NT2/D1 (cell line): Measurements from ENCODE around the gene FAH.

Experiments
- DNase-seq: peaks from one replicate; pipeline ENCODE4 v3.0.0-alpha.2; 2011; ENCODE audit warnings: low read depth, low spot score
- H3K27me3 ChIP-seq: 2 replicates; pipeline ENCODE4 v1.6.0; 2011; ENCODE audit warnings: mild to moderate bottlenecking; ENCODE audit not compliant: insufficient read length, insufficient read depth
- H3K36me3 ChIP-seq: 2 replicates; pipeline ENCODE4 v1.6.1; 2011; ENCODE audit warnings: mild to moderate bottlenecking, low read length, mixed read lengths; ENCODE audit not compliant: insufficient read depth, insufficient read length
- H3K4me1 ChIP-seq: 2 replicates; pipeline ENCODE4 v1.5.1; 2011; ENCODE audit not compliant: insufficient read depth, insufficient read length
- H3K4me3 ChIP-seq: 2 replicates; pipeline ENCODE4 v1.5.1; 2011; ENCODE audit warnings: low read depth; ENCODE audit not compliant: insufficient read length
- H3K9ac ChIP-seq: 2 replicates; pipeline ENCODE4 v1.6.0; 2011; ENCODE audit warnings: low read depth; ENCODE audit not compliant: insufficient read length
- H3K9me3 ChIP-seq: 2 replicates; pipeline ENCODE4 v1.5.1; 2011; ENCODE audit warnings: mild to moderate bottlenecking, low read length; ENCODE audit not compliant: insufficient read depth
- SUZ12 ChIP-seq: IDR thresholded peaks from 2 replicates; pipeline ENCODE4 v1.6.1; 2011; ENCODE audit not compliant: insufficient read length, insufficient read depth; ENCODE audit errors: extremely low read depth
- YY1 ChIP-seq: IDR thresholded peaks from 2 replicates; pipeline ENCODE4 v1.6.1; 2011; ENCODE audit not compliant: insufficient read length, insufficient read depth
- ZNF274 ChIP-seq: IDR thresholded peaks from 2 replicates; pipeline ENCODE4 v1.6.1; 2011; ENCODE audit warnings: mild to moderate bottlenecking, low read depth, low read length

The FAH gene

GRCh38 chr15:80217327-80217900 lies 64.6 kb downstream of the FAH start:
- no peak for DNase-seq
- TF ChIP-seq SUZ12, result no peak
- no peak for TF ChIP-seq ZNF274
- TF ChIP-seq YY1, result no peak
- H3K27me3 ChIP-seq, result no peaks in the 10 kb centered on the region
- H3K4me1 ChIP-seq, result no peaks in the 10 kb centered on the region
- no peaks in the 10 kb centered on the region for H3K9me3 ChIP-seq
- H3K36me3 ChIP-seq, result no peaks in the 10 kb centered on the region
- H3K9ac ChIP-seq, result no peak overlapping the region
- no peak overlapping the region for H3K4me3 ChIP-seq

- no peaks in the 10 kb centered on the region for H3K4me1 ChIP-seq
- TF ChIP-seq YY1 (no peak), SUZ12 (no peak), ZNF274 (no peak)
- DNase-seq, result no peak
- no peak overlapping the region for H3K9ac ChIP-seq
- no peaks in the 10 kb centered on the region for H3K36me3 ChIP-seq
- no peaks in the 10 kb centered on the region for H3K27me3 ChIP-seq
- H3K9me3 ChIP-seq, result no peaks in the 10 kb centered on the region
- no peak overlapping the region for H3K4me3 ChIP-seq
Observed at GRCh38 chr15:80219955-80220354, 67.2 kb downstream of the FAH start.

GRCh38 chr15:80228959-80229610 lies 76.3 kb downstream of the FAH start:
- no peak for TF ChIP-seq YY1
- no peak for TF ChIP-seq SUZ12
- Histone ChIP-seq H3K9me3 (no peaks in the 10 kb centered on the region), H3K9ac (no peak overlapping the region), H3K27me3 (no peaks in the 10 kb centered on the region), H3K4me3 (no peak overlapping the region), H3K4me1 (no peaks in the 10 kb centered on the region), H3K36me3 (no peaks in the 10 kb centered on the region)
- DNase-seq, result no peak

GRCh38 chr15:80231371-80231770 lies 78.6 kb downstream of the FAH start:
- H3K4me1 ChIP-seq, result no peaks in the 10 kb centered on the region
- no peaks in the 10 kb centered on the region for H3K27me3 ChIP-seq
- H3K9me3 ChIP-seq, result no peaks in the 10 kb centered on the region
- no peaks in the 10 kb centered on the region for H3K36me3 ChIP-seq
- no peak overlapping the region for H3K4me3 ChIP-seq
- TF ChIP-seq YY1, result no peak
- TF ChIP-seq SUZ12, result no peak
- TF ChIP-seq ZNF274, result no peak
- H3K9ac ChIP-seq, result no peak overlapping the region
- no peak for DNase-seq

- Histone ChIP-seq H3K9me3 (no peaks in the 10 kb centered on the region), H3K9ac (no peak overlapping the region), H3K4me1 (no peaks in the 10 kb centered on the region), H3K36me3 (no peaks in the 10 kb centered on the region), H3K4me3 (no peak overlapping the region), H3K27me3 (no peaks in the 10 kb centered on the region)
- TF ChIP-seq ZNF274 (no peak), YY1 (no peak), SUZ12 (no peak)
- no peak for DNase-seq
Observed at GRCh38 chr15:80233581-80233980, 80.8 kb downstream of the FAH start.

- no peaks in the 10 kb centered on the region for H3K27me3 ChIP-seq
- H3K4me3 ChIP-seq, result no peak overlapping the region
- H3K9ac ChIP-seq, result no peak overlapping the region
- DNase-seq, result no peak
- TF ChIP-seq YY1 (no peak), SUZ12 (no peak), ZNF274 (no peak)
- H3K36me3 ChIP-seq, result no peaks in the 10 kb centered on the region
- no peaks in the 10 kb centered on the region for H3K9me3 ChIP-seq
- H3K4me1 ChIP-seq, result no peaks in the 10 kb centered on the region
Observed at GRCh38 chr15:80234883-80235282, 82.1 kb downstream of the FAH start.
